ENCODE measurements around the gene HES6.
A peak's percentile ranks its signal among the peaks of the same experiment; 100 is the strongest.

HES6 gene

GRCh38 chr2:238254095-238254723 lies 14.4 kb upstream of the HES6 start:
- DNase-seq (ENCODE audit: low spot score) = no peak

GRCh38 chr2:238252766-238253630 lies 13.2 kb upstream of the HES6 start:
- DNase-seq (ENCODE audit: low spot score) = no peak

GRCh38 chr2:238251986-238252385 lies 12.1 kb upstream of the HES6 start:
- no peak for DNase-seq (ENCODE audit: low spot score)

GRCh38 chr2:238251331-238251730 lies 11.5 kb upstream of the HES6 start:
- no peak for DNase-seq (ENCODE audit: low spot score)

GRCh38 chr2:238250896-238251295 lies 11.1 kb upstream of the HES6 start:
- no peak for DNase-seq (ENCODE audit: low spot score)

- no peak for DNase-seq (ENCODE audit: low spot score)
These were observed 8.1 kb upstream of the HES6 start for GRCh38 chr2:238247841-238248453.

- DNase-seq (ENCODE audit: low spot score) = no peak
These were observed 7.4 kb upstream of the HES6 start for GRCh38 chr2:238247002-238247822.

- DNase-seq (ENCODE audit: low spot score) = no peak
These were observed 4.3 kb upstream of the HES6 start for GRCh38 chr2:238244151-238244550.

GRCh38 chr2:238243496-238244076 lies 3.7 kb upstream of the HES6 start:
- no peak for DNase-seq (ENCODE audit: low spot score)

- no peak for DNase-seq (ENCODE audit: low spot score)
These were observed 3.1 kb upstream of the HES6 start for GRCh38 chr2:238242731-238243495.

GRCh38 chr2:238241970-238242369 lies 2.1 kb upstream of the HES6 start:
- no peak for DNase-seq (ENCODE audit: low spot score)

- DNase-seq (ENCODE audit: low spot score) = no peak
These were observed 1.2 kb upstream of the HES6 start for GRCh38 chr2:238240757-238241711.

- DNase-seq (ENCODE audit: low spot score) = peak; percentile 45
These were observed 335 bp downstream of the HES6 start for GRCh38 chr2:238239543-238239862.

GRCh38 chr2:238238766-238239542 lies 884 bp downstream of the HES6 start:
- peak; percentile 47 for DNase-seq (ENCODE audit: low spot score)

GRCh38 chr2:238238311-238238765 lies 1.5 kb downstream of the HES6 start:
- no peak for DNase-seq (ENCODE audit: low spot score)

- DNase-seq (ENCODE audit: low spot score) = peak; percentile 20
These were observed 2.3 kb downstream of the HES6 start for GRCh38 chr2:238237431-238238135.

GRCh38 chr2:238236571-238236970 lies 3.3 kb downstream of the HES6 start:
- no peak for DNase-seq (ENCODE audit: low spot score)

GRCh38 chr2:238235856-238236255 lies 4.0 kb downstream of the HES6 start:
- no peak for DNase-seq (ENCODE audit: low spot score)

GRCh38 chr2:238235331-238235732 lies 4.5 kb downstream of the HES6 start:
- no peak for DNase-seq (ENCODE audit: low spot score)

All from hematopoietic multipotent progenitor cell treated with erythropoietin and hydrocortisone succinate and interleukin-3 and kit ligand, for 15 days (in vitro differentiated cells).